Tibial nerve (tissue), 4 donors: ENCODE data around the gene EPS8.

ENCODE experiments used
- CTCF ChIP-seq, 5 experiments: fragments of 200-600 bp in 3 of 5; fragments of 450-650 bp in 2 of 5; sonication (generic) in 3 of 5; IDR thresholded peaks; one replicate each; pipeline ENCODE4 v1.5.1; 2016 to 2019; ENCODE audit warnings: antibody characterized with exemption in 5 of 5, mild to moderate bottlenecking in 3 of 5, moderate library complexity in 2 of 5
- EP300 ChIP-seq, 2 donors: sonication (generic); formaldehyde crosslinking; IDR thresholded peaks; one replicate each; pipeline ENCODE4 v1.6.1; 2017; ENCODE audit warnings: antibody characterized with exemption in 2 of 2, mild to moderate bottlenecking in 1 of 2
- POLR2A ChIP-seq, 2 donors: fragments of 450-650 bp; IDR thresholded peaks; one replicate each; pipeline ENCODE4 v1.6.1; 2017; ENCODE audit warnings: antibody characterized with exemption in 2 of 2, mild to moderate bottlenecking in 2 of 2, moderate library complexity in 2 of 2

- TF ChIP-seq CTCF (IDR thresholded peaks at IDR 0.05) (no peak), POLR2A (IDR thresholded peaks at IDR 0.05) (no peak), EP300 (IDR thresholded peaks at IDR 0.05) (no peak)
Measured at GRCh38 chr12:15717940-15718567, 71.1 kb downstream of the EPS8 start.
